ENCODE results near the gene DOCK2.

DOCK2 gene

GRCh38 chr5:169905017-169905416 is 267.9 kb downstream of the DOCK2 start:
- DNase-seq (ENCODE audit: low spot score): no peak

- DNase-seq (ENCODE audit: low spot score): no peak
Measured at GRCh38 chr5:169906745-169907649, 269.9 kb downstream of the DOCK2 start.

- DNase-seq (ENCODE audit: low spot score): no peak
Measured at GRCh38 chr5:169908864-169909263, 271.8 kb downstream of the DOCK2 start.

- no peak for DNase-seq (ENCODE audit: low spot score)
Measured at GRCh38 chr5:169909945-169910344, 272.9 kb downstream of the DOCK2 start.

GRCh38 chr5:169910393-169910792 is 273.3 kb downstream of the DOCK2 start:
- DNase-seq (ENCODE audit: low spot score): no peak

- no peak for DNase-seq (ENCODE audit: low spot score)
Measured at GRCh38 chr5:169911448-169912212, 274.6 kb downstream of the DOCK2 start.

- no peak for DNase-seq (ENCODE audit: low spot score)
Measured at GRCh38 chr5:169913479-169913878, 276.4 kb downstream of the DOCK2 start.

- DNase-seq (ENCODE audit: low spot score): no peak
Measured at GRCh38 chr5:169914766-169915165, 277.7 kb downstream of the DOCK2 start.

GRCh38 chr5:169917500-169917899 is 280.4 kb downstream of the DOCK2 start:
- DNase-seq (ENCODE audit: low spot score): no peak

GRCh38 chr5:169918228-169918627 is 281.2 kb downstream of the DOCK2 start:
- no peak for DNase-seq (ENCODE audit: low spot score)

GRCh38 chr5:169920474-169920873 is 283.4 kb downstream of the DOCK2 start:
- DNase-seq (ENCODE audit: low spot score): no peak

GRCh38 chr5:169921384-169921783 is 284.3 kb downstream of the DOCK2 start:
- DNase-seq (ENCODE audit: low spot score): no peak

- DNase-seq (ENCODE audit: low spot score): no peak
Measured at GRCh38 chr5:169921949-169922348, 284.9 kb downstream of the DOCK2 start.

GRCh38 chr5:169922474-169922873 is 285.4 kb downstream of the DOCK2 start:
- no peak for DNase-seq (ENCODE audit: low spot score)

GRCh38 chr5:169923988-169924387 is 286.9 kb downstream of the DOCK2 start:
- DNase-seq (ENCODE audit: low spot score): no peak

GRCh38 chr5:169933127-169933526 is 296.1 kb downstream of the DOCK2 start:
- DNase-seq (ENCODE audit: low spot score): no peak

GRCh38 chr5:169933616-169934015 is 296.5 kb downstream of the DOCK2 start:
- DNase-seq (ENCODE audit: low spot score): no peak

GRCh38 chr5:169934990-169935389 is 297.9 kb downstream of the DOCK2 start:
- DNase-seq (ENCODE audit: low spot score): no peak

GRCh38 chr5:169935762-169936161 is 298.7 kb downstream of the DOCK2 start:
- no peak for DNase-seq (ENCODE audit: low spot score)

GRCh38 chr5:169938439-169938838 is 301.4 kb downstream of the DOCK2 start:
- no peak for DNase-seq (ENCODE audit: low spot score)

GRCh38 chr5:169939731-169940130 is 302.7 kb downstream of the DOCK2 start:
- no peak for DNase-seq (ENCODE audit: low spot score)

GRCh38 chr5:169941542-169941941 is 304.5 kb downstream of the DOCK2 start:
- DNase-seq (ENCODE audit: low spot score): no peak

- no peak for DNase-seq (ENCODE audit: low spot score)
Measured at GRCh38 chr5:169942181-169942580, 305.1 kb downstream of the DOCK2 start.
